ENCODE data around the gene SV2C.
"Not testable (repeated sequence)": the region's sequence is repeated elsewhere in the genome, so short reads cannot be mapped to it uniquely, and the experiment has no call there.

The SV2C gene

DNA sequence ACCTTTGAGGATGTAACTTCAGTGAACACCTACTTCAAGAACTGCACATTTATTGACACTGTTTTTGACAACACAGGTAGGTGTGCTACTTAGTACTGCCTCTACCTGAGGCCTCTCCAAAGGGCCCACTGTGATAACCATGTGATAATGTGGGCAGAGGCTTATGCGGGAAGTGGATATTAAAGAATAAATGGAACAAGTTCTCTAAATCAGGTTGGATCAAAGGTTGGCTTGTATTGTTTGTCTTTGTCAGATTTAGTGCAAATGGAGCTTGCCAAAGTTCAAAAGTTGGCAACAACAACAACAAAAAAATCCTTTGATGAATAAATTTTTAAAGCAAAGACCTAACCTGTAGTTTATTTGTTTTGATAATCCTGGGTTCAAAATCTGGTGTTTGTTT lies 215.7 kb downstream of the SV2C start:
- DNase-seq (ENCODE audit: low spot score): no peak

DNA sequence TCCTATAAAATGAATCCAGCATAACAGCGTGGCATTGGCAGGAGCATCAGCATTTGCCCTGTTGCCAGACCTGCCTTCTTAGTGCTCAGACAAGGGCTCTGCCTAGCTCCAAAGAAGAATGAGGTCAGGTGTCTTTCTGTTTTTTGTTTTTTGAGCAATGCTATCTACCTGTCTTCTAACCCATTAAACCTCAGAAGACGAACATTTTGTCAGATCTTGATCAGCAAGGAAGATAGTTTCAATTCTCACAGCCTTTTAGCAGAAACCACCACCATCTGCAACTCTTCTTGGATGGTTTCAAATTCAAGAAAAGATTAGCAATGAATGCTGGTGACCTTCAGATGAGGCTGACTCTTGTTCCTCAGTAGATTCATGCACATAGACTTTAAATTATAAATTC lies 216.4 kb downstream of the SV2C start:
- no peak for DNase-seq (ENCODE audit: low spot score)

DNA sequence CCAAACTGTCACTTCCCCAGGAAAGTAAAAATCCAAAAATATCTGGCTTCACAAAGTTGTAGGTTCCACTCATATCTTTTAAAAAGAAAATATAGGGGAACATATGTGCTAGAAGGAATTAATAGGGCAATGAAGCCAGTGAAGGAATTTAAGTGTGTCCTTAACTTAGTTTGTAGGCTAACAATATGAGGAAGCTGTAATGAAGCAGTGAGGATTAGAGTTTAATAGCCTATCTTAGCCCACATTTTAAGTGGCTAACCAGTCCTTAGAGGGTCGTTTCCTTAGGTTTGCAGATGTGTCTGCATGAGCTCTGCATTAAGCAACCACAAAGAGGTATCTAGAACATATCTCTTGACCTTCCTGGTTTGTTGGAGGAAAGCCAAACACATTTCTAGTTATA lies 218.7 kb downstream of the SV2C start:
- not testable (repeated sequence) for DNase-seq (ENCODE audit: low spot score)

DNA sequence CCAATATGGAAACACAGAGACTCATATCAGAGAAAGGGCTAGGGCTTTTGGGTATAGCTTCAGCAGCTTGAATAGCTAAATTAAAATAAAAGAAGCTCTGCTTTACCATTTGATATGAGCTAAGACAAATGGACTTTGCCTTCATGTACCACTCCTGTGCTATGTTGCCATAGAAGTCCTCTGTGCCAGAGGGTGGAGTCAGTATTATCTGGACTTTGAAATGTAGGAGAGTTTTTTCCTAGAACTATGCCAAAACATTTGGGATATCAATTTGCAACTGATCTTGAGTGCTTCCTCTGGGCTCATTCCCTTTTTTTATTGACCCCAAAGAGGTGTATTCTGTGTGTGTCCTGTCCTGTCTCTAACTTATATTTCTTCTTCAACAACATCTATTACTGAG lies 219.5 kb downstream of the SV2C start:
- DNase-seq (ENCODE audit: low spot score): not testable (repeated sequence)

DNA sequence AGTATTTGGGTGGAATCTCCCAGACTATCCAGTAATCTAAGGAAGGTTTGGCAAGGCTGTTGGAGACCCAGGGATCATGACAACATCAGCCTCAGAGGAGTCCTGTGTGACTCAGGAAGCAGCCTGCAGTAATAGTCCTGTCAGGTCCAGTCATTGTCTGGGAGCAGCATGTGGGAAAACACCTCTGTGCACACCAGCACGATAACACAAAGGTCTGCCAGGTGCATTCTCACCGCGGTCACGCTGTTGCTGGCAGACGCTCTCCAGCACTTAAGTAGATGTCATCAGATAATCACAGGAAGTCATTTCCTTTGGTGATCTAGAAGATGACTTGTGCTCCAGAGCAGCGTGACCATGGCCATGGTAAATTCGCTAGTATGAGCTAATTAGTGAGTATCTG lies 220.7 kb downstream of the SV2C start:
- DNase-seq (ENCODE audit: low spot score): no peak

DNA sequence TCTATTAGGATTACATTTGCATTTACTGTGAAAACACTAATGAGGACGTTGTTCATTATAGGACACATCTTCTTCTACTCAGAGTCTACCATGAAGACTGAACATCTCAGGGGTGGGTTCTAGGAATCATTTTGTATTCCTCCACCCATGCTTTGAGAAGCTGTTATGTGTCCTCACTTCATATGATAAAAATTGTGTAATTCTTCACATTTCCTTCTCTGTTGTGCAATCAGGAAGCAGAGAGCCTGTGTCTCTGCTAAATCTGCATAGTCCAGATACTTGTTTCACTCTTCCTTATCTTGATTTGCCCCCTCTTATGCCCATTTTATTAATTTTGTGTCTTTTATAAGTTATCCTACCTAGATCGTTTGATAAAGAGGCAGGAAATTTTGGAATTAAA lies 222.1 kb downstream of the SV2C start:
- no peak for DNase-seq (ENCODE audit: low spot score)

DNA sequence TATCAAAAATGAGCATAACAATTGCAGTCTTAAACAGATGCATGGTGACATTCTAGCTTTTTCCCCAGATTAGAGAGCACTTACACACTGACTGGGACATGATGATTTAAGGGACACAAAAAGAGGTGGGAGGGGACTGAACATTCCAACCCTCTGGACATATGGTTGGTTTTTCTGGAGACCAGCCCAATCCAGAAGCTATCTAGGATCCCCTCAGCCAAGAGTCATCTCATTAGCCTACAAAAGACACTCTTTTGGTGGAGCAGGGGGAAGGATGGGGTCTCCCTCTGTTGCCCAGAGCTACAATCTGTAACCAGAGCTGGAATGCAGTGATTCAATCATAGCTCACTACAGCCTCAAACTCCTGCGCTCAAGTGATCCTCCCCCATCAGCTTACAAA lies 222.6 kb downstream of the SV2C start:
- no peak for DNase-seq (ENCODE audit: low spot score)

DNA sequence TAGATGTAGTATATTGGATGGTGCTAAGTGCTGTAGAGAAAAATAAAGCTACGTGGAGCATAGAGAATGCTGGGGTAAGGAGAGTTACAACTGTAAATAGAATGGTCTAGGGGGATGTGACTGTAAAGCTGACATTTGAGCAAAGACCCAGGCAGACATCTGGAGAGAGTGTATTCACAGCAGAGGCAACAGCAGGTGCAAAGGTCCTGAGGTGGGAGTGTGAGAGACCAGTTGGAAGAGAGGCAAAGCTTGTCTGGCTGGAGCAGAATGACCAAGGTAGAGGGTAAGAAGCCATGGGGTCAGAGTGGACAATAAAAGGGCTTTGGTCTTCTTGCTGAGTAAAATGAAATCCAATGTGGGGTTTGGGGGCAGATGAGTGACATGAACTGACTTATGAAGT lies 227.0 kb downstream of the SV2C start:
- DNase-seq (ENCODE audit: low spot score): no peak

DNA sequence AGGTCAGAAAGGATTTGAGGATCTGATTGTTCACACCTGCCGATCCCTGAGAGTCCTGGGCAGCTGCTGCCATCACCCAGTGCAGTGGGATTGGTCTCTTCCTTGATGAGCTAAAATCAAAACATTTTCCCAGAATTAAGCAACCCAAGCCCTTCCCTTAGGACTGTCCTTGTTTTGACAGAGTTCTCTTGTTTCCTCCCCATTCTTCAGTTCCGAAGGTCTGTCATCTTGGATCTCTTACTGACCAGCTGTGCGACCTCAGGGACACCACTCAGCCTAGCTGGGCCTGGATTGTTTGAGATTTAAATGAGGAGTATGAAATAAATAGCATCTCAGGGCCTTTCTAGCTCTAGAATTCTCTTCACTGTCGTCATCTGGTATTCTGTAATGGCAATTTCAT lies 229.6 kb downstream of the SV2C start:
- DNase-seq (ENCODE audit: low spot score): no peak

DNA sequence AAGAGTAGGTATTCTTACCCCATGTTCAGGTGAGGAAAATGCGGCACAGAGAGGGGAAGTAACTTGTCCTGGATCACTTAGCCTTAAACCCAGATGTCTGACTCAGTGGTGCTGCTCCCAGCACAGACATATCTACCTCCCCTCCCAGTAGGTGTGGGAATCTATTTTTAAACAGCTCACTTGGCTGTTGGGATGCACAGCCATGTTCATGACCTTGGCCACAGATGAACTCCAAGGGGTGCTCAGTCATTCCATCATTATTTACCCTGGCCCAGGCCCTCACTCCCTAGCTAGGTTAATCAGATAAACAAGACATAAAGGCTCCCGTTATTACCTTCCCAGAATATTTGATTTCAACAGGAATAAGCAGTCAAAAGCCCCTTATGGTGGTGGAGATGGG lies 231.5 kb downstream of the SV2C start:
- no peak for DNase-seq (ENCODE audit: low spot score)

DNA sequence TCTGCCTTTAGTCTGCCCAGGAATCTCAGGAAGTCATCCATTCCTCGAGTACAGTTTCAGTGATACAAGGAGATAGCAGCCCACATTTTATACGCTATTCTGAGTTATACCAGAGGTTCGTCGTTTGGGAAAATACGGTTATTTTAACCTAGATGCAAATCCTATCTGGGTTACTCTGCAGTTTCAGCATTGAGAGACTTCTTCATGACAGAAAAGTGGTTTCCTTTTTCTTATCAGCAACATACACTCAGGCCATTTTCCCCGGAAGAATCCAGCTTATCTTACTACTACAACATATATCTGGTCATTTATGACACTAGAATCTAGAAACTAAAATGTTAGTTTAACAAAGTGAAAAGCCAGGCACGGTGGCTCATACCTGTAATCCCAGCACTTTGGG lies 236.5 kb downstream of the SV2C start:
- no peak for DNase-seq (ENCODE audit: low spot score)

DNA sequence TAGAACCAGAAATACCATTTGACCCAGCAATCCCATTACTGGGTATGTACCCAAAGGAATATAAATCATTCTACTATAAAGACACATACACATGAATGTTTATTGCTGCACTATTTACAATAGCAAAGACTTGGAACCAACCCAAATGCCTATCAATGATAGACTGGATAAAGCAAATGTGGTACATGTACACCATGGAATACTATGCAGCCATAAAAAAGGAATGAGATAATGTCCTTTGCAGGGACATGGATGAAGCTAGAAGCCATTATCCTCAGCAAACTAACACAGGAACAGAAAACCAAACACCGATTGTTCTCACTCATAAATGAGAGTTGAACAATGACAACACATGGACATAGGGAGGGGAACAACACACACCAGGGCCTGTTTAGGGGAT lies 240.3 kb downstream of the SV2C start:
- DNase-seq (ENCODE audit: low spot score): not testable (repeated sequence)

DNA sequence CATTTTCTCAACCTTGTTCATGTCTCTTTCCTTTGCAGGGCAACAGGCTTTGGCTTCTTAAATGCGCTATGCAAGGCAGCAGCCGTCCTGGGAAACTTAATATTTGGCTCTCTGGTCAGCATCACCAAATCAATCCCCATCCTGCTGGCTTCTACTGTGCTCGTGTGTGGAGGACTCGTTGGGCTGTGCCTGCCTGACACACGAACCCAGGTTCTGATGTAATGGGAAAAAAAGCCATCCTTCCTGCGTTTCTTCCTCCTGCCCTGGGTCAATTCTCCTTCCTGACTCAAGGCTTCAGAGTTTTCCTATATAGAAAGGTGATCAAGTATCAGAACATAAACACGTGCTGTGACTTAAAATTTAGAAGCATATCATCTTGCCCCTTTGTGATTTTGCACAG lies 242.1 kb downstream of the SV2C start:
- no peak for DNase-seq (ENCODE audit: low spot score)

DNA sequence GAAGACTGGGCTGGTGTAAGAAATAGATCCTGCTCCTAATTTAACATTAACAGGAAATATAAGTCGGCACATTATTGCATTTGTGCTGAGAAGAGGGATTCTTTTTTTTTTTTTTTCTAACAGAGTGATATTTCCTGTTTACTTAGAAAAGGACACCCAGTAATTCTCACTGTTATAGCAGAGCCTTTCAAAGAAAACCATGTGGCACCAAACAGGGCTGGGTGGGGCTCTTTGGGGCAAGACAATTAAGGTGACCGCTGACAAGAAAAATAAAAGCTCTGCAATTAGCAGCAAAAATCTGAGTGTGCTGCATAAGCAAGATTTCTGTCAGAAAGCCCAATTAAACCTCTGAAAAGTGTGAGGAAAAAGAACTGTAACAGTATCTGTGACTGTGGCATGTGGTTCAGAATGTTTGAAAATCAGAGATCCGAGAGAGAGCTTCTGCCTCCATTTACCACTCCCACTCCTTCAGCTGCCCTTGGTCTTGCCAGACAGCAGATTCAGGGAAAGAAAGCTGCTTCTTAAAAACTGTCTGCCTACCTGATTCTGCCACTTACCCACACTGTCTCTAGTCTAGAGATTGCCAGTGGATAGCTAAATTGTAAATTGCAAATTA lies 242.8 kb downstream of the SV2C start:
- no peak for DNase-seq (ENCODE audit: low spot score)

DNA sequence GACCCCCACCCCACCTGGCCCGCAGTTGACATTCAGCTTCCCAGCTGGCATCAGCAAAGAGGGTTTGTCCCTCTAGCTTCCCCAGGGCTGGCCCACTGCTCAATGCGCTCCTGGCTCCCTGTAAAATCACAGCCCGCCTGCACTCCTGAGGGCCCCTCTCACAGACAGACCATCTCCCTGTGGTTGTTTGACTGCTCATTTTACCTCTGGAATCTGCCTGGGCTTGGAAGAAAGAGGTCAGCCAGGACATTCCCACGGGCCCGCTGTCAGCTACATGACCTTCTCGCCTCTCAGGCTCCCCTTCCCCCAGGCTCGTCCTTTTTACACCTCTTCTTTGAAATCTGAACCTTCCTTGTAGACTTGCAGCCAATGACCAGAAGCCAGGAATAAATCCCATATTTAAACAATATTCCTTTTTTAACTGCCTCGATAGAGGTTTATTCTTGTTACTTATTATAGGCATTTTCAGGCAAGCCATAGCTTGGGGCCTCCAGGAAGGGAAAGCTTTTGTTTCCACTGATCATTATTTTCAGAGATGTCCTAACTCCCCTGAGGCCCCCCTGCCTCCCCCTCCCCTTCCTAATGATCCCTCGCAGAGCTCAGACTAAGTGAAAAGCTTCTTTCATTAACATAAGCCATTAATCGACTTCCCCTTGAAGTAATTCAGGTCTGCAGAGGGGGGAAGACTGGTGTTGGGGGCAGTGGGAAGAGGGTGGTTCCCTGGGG lies 243.6 kb downstream of the SV2C start:
- no peak for DNase-seq (ENCODE audit: low spot score)

DNA sequence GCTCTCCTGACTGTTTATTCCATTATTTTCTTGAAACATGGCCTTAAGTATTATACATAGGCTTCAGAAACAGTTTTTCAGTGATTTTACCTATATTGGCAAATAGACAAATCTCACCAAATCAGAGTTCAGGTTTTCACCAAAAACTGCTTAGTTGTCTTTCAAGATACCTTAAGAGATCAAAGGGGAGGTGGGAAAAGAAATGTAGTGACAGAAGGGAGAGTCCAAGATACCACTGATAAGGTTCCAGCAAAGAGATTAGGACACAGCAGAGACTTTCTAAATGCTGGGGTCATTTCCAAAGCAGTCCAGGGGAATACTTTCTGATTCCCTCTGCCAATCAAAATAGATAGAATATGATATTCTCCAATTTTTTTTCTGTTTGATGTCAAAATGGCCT lies 246.2 kb downstream of the SV2C start:
- no peak for DNase-seq (ENCODE audit: low spot score)

DNA sequence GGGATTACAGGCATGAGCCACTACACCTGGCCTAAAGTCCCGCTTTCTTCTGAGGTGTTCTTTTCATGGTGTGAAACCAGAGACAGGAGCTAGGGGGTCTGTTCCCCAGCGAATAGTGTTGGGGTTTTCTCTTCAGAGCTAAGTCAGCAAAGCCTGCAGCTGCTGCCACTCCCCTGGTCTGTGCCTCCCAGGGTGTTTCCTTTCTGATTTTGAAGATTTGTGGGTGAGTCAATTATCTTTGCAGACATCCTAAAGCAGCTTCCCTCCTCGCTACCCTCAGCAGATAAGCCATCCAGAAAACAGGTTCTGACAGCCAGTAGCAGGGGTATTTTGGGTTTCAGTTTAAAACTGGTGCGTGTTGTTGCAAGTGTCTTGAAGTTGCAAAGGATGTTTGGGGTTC lies 247.9 kb downstream of the SV2C start:
- no peak for DNase-seq (ENCODE audit: low spot score)

DNA sequence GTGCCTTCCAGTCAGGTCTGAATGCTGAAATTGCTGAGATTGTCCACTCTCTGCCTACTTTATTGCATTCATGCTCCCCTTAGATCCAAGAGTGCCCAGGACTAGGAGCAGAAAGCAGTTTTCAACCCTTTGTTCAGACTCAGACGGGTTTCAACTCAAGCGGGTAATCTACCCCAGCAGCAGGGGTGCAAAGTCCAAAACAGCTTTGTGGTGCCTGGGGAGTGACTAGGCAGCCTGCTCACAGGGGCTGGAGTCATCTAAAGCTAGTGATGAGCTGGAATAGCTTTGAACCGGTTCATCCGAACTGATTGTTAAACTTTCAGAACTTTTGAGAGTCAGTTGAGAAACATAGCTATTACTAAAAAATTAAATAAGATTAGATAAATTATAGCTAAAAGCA lies 248.9 kb downstream of the SV2C start:
- DNase-seq (ENCODE audit: low spot score): no peak

DNA sequence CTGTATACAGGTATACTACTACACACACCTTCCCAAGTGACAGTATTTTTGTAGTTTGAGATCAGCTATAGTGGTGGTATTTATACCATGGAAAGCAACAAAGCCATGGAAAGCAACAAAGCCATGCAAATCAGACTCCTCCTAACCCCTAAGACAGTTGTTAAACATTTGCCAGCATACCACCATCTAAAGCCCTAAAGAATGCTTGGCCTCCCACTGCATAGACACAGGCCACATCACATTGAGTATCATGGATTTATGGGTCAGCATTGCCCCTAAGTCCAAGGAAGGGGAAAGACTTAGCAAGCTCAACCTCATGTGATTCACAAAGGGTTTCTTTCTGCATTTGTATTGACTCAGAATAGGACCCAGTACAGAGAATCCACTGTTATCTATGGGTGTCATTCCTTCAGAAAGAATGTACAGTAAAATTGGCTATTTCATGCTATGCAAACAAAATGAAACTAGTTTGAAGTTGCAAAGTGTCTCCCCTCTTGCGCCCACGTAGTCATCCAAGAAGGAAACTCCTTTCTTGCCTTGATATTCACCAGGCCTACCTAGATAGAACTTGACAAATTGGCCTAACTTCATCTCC lies 249.5 kb downstream of the SV2C start:
- DNase-seq (ENCODE audit: low spot score): no peak

DNA sequence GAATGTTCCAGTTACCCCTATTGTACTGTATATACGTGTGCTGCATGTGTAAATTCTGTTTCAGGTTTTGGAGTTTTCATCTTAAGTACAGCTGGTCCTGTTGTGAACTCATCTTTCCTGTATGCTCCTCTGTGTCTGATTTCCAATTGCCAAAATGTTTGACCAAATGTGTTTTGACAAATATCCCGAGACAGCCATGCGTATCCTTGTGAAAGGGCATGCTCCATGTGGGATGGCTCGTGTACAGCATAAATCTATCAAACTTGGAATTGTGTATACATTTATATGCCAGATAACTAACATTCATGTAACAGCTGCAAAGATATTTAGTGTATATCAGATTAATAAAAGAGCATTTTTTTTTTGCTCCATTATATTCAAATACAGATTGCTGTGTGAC lies 250.4 kb downstream of the SV2C start:
- DNase-seq (ENCODE audit: low spot score): no peak

DNA sequence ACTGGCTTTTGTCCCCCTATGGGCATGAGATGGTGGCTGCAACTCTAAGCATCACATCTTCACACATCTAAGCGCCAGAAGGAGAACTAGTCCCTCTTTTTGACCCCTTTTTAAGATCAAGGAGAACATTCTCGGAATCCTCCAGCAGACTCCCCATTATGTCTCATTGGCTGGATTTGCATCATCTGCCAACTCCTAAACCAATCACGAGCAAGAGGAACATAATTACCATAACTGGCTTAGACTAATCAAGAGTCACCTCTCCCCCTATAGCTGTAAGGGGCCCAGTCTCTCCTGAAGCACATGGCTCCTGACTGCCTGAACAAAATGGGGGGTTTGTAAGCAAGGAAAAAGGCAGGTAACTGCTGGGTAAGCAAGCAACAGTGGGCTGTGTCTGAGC lies 251.4 kb downstream of the SV2C start:
- DNase-seq (ENCODE audit: low spot score): no peak

DNA sequence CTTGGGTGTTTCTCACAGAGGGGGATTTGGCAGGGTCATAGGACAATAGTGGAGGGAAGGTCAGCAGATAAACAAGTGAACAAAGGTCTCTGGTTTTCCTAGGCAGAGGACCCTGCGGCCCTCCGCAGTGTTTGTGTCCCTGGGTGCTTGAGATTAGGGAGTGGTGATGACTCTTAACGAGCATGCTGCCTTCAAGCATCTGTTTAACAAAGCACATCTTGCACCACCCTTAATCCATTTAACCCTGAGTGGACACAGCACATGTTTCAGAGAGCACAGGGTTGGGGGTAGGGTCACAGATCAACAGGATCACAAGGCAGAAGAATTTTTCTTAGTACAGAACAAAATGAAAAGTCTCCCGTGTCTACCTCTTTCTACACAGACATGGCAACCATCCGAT lies 252.3 kb downstream of the SV2C start:
- not testable (repeated sequence) for DNase-seq (ENCODE audit: low spot score)

DNA sequence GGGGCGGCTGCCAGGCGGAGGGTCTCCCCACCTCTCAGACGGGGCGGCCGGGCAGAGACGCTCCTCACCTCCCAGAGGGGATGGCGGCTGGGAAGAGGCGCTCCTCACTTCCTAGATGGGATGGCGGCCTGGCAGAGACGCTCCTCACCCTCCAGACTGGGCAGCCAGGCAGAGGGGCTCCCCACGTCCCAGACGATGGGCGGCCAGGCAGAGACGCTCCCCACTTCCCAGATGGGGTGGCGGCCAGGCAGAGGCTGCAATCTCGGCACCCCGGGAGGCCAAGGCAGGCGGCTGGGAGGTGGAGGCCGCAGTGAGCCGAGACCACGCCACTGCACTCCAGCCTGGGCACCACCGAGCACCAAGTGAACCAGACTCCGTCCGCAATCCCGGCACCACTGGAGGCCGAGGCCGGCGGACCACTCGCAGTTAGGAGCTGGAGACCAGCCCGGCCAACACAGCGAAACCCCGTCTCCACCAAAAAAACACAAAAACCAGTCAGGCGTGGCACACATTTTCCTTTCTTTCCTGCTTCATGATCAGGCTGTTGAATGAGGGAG lies 253.1 kb downstream of the SV2C start:
- not testable (repeated sequence) for DNase-seq (ENCODE audit: low spot score)

All from AG08396 (cell line).